ENCODE measurements around the gene HDDC3.
"Not testable (repeated sequence)": the region's sequence is repeated elsewhere in the genome, so short reads cannot be mapped to it uniquely, and the experiment has no call there.

- not testable (repeated sequence) for TF ChIP-seq SUZ12 (IDR thresholded peaks at IDR 0.05); FOXM1 (IDR thresholded peaks at IDR 0.05; ENCODE audit: borderline replicate concordance); ARNT (IDR thresholded peaks at IDR 0.05); ZNF384 (IDR thresholded peaks at IDR 0.05); ELF4 (IDR thresholded peaks at IDR 0.05)
Observed at GRCh38 chr15:90897131-90897655, 35.2 kb downstream of the HDDC3 start.

Data from HEK293T (cell line).